ENCODE measurements around the gene RAPGEF5.

- TF ChIP-seq CTCF (IDR thresholded peaks at IDR 0.05) (no peak), ZFX (IDR thresholded peaks at IDR 0.05; ENCODE audit: borderline replicate concordance) (no peak)
Observed at GRCh38 chr7:22219739-22220493, 137.0 kb downstream of the RAPGEF5 start.

Measured in 22Rv1 (cell line).